SK-N-SH treated with all-trans-retinoic acid at 6 μM for 48 hours (cell line): ENCODE results near the gene SLC22A12.

ENCODE experiments used
- ATAC-seq: fragments of 200-7000 bp; cut with Tn5 transposase; 3 replicates; pipeline ENCODE4 v1.9.1; 2020; ENCODE audit warnings: mild to moderate bottlenecking, moderate library complexity
- ARNTL ChIP-seq: fragments of 450-650 bp; formaldehyde crosslinking; IDR thresholded peaks from 2 replicates; pipeline ENCODE4 v1.5.0; 2020; ENCODE audit warnings: low read depth, mild to moderate bottlenecking, moderate library complexity, borderline replicate concordance
- BACH2 ChIP-seq: fragments of 250-450 bp; sonication (Bioruptor Pico); IDR thresholded peaks from 2 replicates; pipeline ENCODE4 v1.9.0; 2021; ENCODE audit warnings: mild to moderate bottlenecking, borderline replicate concordance
- CREB5 ChIP-seq: fragments of 250-450 bp; sonication (Bioruptor Pico); IDR thresholded peaks from 2 replicates; pipeline ENCODE4 v1.5.1; 2020; ENCODE audit warnings: low read depth, mild to moderate bottlenecking, moderate library complexity
- CSDC2 ChIP-seq: fragments of 250-450 bp; sonication (Bioruptor Pico); IDR thresholded peaks from 2 replicates; pipeline ENCODE4 v1.5.0; 2020; ENCODE audit warnings: mild to moderate bottlenecking, moderate library complexity
- ESRRG ChIP-seq: fragments of 250-450 bp; sonication (Bioruptor Pico); IDR thresholded peaks from 2 replicates; pipeline ENCODE4 v1.6.1; 2021; ENCODE audit warnings: mild to moderate bottlenecking
- GLIS3 ChIP-seq: fragments of 250-450 bp; sonication (Bioruptor Pico); IDR thresholded peaks from 2 replicates; pipeline ENCODE4 v1.5.0; 2020; ENCODE audit warnings: mild to moderate bottlenecking, moderate library complexity
- ISL1 ChIP-seq: fragments of 250-450 bp; sonication (Bioruptor Pico); IDR thresholded peaks from 2 replicates; pipeline ENCODE4 v2.1.2; 2022; ENCODE audit warnings: mild to moderate bottlenecking, moderate library complexity
- OSR1 ChIP-seq: fragments of 250-450 bp; sonication (Bioruptor Pico); IDR thresholded peaks from 2 replicates; pipeline ENCODE4 v1.8.0; 2022; ENCODE audit warnings: moderate library complexity, mild to moderate bottlenecking, inconsistent platforms
- PATZ1 ChIP-seq: fragments of 250-450 bp; sonication (Bioruptor Pico); IDR thresholded peaks from 2 replicates; pipeline ENCODE4 v1.8.0; 2020; ENCODE audit warnings: mild to moderate bottlenecking, moderate library complexity, borderline replicate concordance
- POU6F1 ChIP-seq: fragments of 250-450 bp; sonication (Bioruptor Pico); IDR thresholded peaks from 2 replicates; pipeline ENCODE4 v1.8.0; 2021; ENCODE audit warnings: low read depth, mild to moderate bottlenecking, moderate library complexity, borderline replicate concordance
- PPARA ChIP-seq: fragments of 250-450 bp; sonication (Bioruptor Pico); IDR thresholded peaks from 2 replicates; pipeline ENCODE4 v1.5.0; 2020; ENCODE audit warnings: mild to moderate bottlenecking, borderline replicate concordance
- RARB ChIP-seq: fragments of 250-450 bp; sonication (Bioruptor Pico); IDR thresholded peaks from 2 replicates; pipeline ENCODE4 v1.8.0; 2021; ENCODE audit warnings: mild to moderate bottlenecking, moderate library complexity
- SNAI2 ChIP-seq: fragments of 250-450 bp; sonication (Bioruptor Pico); IDR thresholded peaks from 2 replicates; pipeline ENCODE4 v1.5.0; 2020; ENCODE audit warnings: mild to moderate bottlenecking, moderate library complexity
- TCF4 ChIP-seq: fragments of 250-450 bp; sonication (Bioruptor Pico); IDR thresholded peaks from 2 replicates; pipeline ENCODE4 v1.8.0; 2021; ENCODE audit warnings: mild to moderate bottlenecking, moderate library complexity, borderline replicate concordance
- TSHZ2 ChIP-seq: fragments of 250-450 bp; sonication (Bioruptor Pico); IDR thresholded peaks from 2 replicates; pipeline ENCODE4 v1.5.0; 2020; ENCODE audit warnings: mild to moderate bottlenecking, moderate library complexity
- ZFP3 ChIP-seq: fragments of 250-450 bp; sonication (Bioruptor Pico); IDR thresholded peaks from 2 replicates; pipeline ENCODE4 v1.5.0; 2020; ENCODE audit warnings: mild to moderate bottlenecking, moderate library complexity
- ZFP30 ChIP-seq: fragments of 450-650 bp; formaldehyde crosslinking; IDR thresholded peaks from 2 replicates; pipeline ENCODE4 v1.5.0; 2022; ENCODE audit warnings: mild to moderate bottlenecking, moderate library complexity
- ZNF70 ChIP-seq: fragments of 450-650 bp; formaldehyde crosslinking; IDR thresholded peaks from 2 replicates; pipeline ENCODE4 v1.5.0; 2020; ENCODE audit warnings: mild to moderate bottlenecking, moderate library complexity

SLC22A12 gene

GRCh38 chr11:64611869-64612646 lies 21.0 kb downstream of the SLC22A12 start:
- TF ChIP-seq TSHZ2 (CRISPR knock-in tag), result no peak
- no peak for TF ChIP-seq ISL1 (CRISPR knock-in tag)
- no peak for TF ChIP-seq ARNTL
- no peak for TF ChIP-seq ZNF70 (CRISPR knock-in tag)
- no peak for TF ChIP-seq OSR1 (CRISPR knock-in tag)
- TF ChIP-seq POU6F1 (CRISPR knock-in tag), result no peak
- no peak for TF ChIP-seq PPARA
- ATAC-seq, result no peak

GRCh38 chr11:64613648-64614047 lies 22.6 kb downstream of the SLC22A12 start:
- no peak for ATAC-seq
- no peak for TF ChIP-seq GLIS3 (CRISPR knock-in tag)
- TF ChIP-seq RARB (CRISPR knock-in tag), result no peak
- TF ChIP-seq ZFP30, result no peak
- TF ChIP-seq ESRRG (CRISPR knock-in tag), result no peak
- no peak for TF ChIP-seq PATZ1
- no peak for TF ChIP-seq SNAI2 (CRISPR knock-in tag)
- TF ChIP-seq ZNF70 (CRISPR knock-in tag), result no peak
- no peak for TF ChIP-seq TCF4 (CRISPR knock-in tag)
- TF ChIP-seq PPARA, result no peak

- no peak for ATAC-seq
- no peak for TF ChIP-seq ZFP3 (CRISPR knock-in tag)
- TF ChIP-seq GLIS3 (CRISPR knock-in tag), result no peak
- TF ChIP-seq ISL1 (CRISPR knock-in tag), result no peak
- TF ChIP-seq CSDC2 (CRISPR knock-in tag), result no peak
- no peak for TF ChIP-seq PATZ1
- no peak for TF ChIP-seq BACH2 (CRISPR knock-in tag)
- TF ChIP-seq ZNF70 (CRISPR knock-in tag), result no peak
- TF ChIP-seq RARB (CRISPR knock-in tag), result no peak
- TF ChIP-seq CREB5 (CRISPR knock-in tag), result no peak
- no peak for TF ChIP-seq TSHZ2 (CRISPR knock-in tag)
- no peak for TF ChIP-seq POU6F1 (CRISPR knock-in tag)
- TF ChIP-seq ARNTL, result no peak
Observed at GRCh38 chr11:64614917-64615316, 23.9 kb downstream of the SLC22A12 start.
